SK-N-SH treated with all-trans-retinoic acid at 6 μM for 48 hours (cell line): ENCODE data around the gene CDC34.

Experiments used
- ATAC-seq: fragments of 200-7000 bp; cut with Tn5 transposase; 3 replicates; pipeline ENCODE4 v1.9.1; 2020; ENCODE audit warnings: mild to moderate bottlenecking, moderate library complexity
- BACH2 ChIP-seq: fragments of 250-450 bp; sonication (Bioruptor Pico); IDR thresholded peaks from 2 replicates; pipeline ENCODE4 v1.9.0; 2021; ENCODE audit warnings: mild to moderate bottlenecking, borderline replicate concordance
- CREB5 ChIP-seq: fragments of 250-450 bp; sonication (Bioruptor Pico); IDR thresholded peaks from 2 replicates; pipeline ENCODE4 v1.5.1; 2020; ENCODE audit warnings: low read depth, mild to moderate bottlenecking, moderate library complexity
- CSDC2 ChIP-seq: fragments of 250-450 bp; sonication (Bioruptor Pico); IDR thresholded peaks from 2 replicates; pipeline ENCODE4 v1.5.0; 2020; ENCODE audit warnings: mild to moderate bottlenecking, moderate library complexity
- ESRRG ChIP-seq: fragments of 250-450 bp; sonication (Bioruptor Pico); IDR thresholded peaks from 2 replicates; pipeline ENCODE4 v1.6.1; 2021; ENCODE audit warnings: mild to moderate bottlenecking
- ISL1 ChIP-seq: fragments of 250-450 bp; sonication (Bioruptor Pico); IDR thresholded peaks from 2 replicates; pipeline ENCODE4 v2.1.2; 2022; ENCODE audit warnings: mild to moderate bottlenecking, moderate library complexity
- OSR1 ChIP-seq: fragments of 250-450 bp; sonication (Bioruptor Pico); IDR thresholded peaks from 2 replicates; pipeline ENCODE4 v1.8.0; 2022; ENCODE audit warnings: moderate library complexity, mild to moderate bottlenecking, inconsistent platforms
- PATZ1 ChIP-seq: fragments of 250-450 bp; sonication (Bioruptor Pico); IDR thresholded peaks from 2 replicates; pipeline ENCODE4 v1.8.0; 2020; ENCODE audit warnings: mild to moderate bottlenecking, moderate library complexity, borderline replicate concordance
- POU6F1 ChIP-seq: fragments of 250-450 bp; sonication (Bioruptor Pico); IDR thresholded peaks from 2 replicates; pipeline ENCODE4 v1.8.0; 2021; ENCODE audit warnings: low read depth, mild to moderate bottlenecking, moderate library complexity, borderline replicate concordance
- PPARA ChIP-seq: fragments of 250-450 bp; sonication (Bioruptor Pico); IDR thresholded peaks from 2 replicates; pipeline ENCODE4 v1.5.0; 2020; ENCODE audit warnings: mild to moderate bottlenecking, borderline replicate concordance
- RARB ChIP-seq: fragments of 250-450 bp; sonication (Bioruptor Pico); IDR thresholded peaks from 2 replicates; pipeline ENCODE4 v1.8.0; 2021; ENCODE audit warnings: mild to moderate bottlenecking, moderate library complexity
- TCF4 ChIP-seq: fragments of 250-450 bp; sonication (Bioruptor Pico); IDR thresholded peaks from 2 replicates; pipeline ENCODE4 v1.8.0; 2021; ENCODE audit warnings: mild to moderate bottlenecking, moderate library complexity, borderline replicate concordance
- TOX ChIP-seq: fragments of 250-450 bp; sonication (Bioruptor Pico); IDR thresholded peaks from 2 replicates; pipeline ENCODE4 v1.8.0; 2021; ENCODE audit warnings: mild to moderate bottlenecking, moderate library complexity, borderline replicate concordance
- TSHZ2 ChIP-seq: fragments of 250-450 bp; sonication (Bioruptor Pico); IDR thresholded peaks from 2 replicates; pipeline ENCODE4 v1.5.0; 2020; ENCODE audit warnings: mild to moderate bottlenecking, moderate library complexity
- ZC3H10 ChIP-seq: fragments of 250-450 bp; sonication (Bioruptor Pico); IDR thresholded peaks from 2 replicates; pipeline ENCODE4 v1.5.1; 2021; ENCODE audit warnings: mild to moderate bottlenecking, moderate library complexity
- ZFP3 ChIP-seq: fragments of 250-450 bp; sonication (Bioruptor Pico); IDR thresholded peaks from 2 replicates; pipeline ENCODE4 v1.5.0; 2020; ENCODE audit warnings: mild to moderate bottlenecking, moderate library complexity
- ZNF70 ChIP-seq: fragments of 450-650 bp; formaldehyde crosslinking; IDR thresholded peaks from 2 replicates; pipeline ENCODE4 v1.5.0; 2020; ENCODE audit warnings: mild to moderate bottlenecking, moderate library complexity
- ZNF8 ChIP-seq: fragments of 450-650 bp; formaldehyde crosslinking; IDR thresholded peaks from 2 replicates; pipeline ENCODE4 v1.5.0; 2020; ENCODE audit warnings: mild to moderate bottlenecking, moderate library complexity

Gene CDC34

GRCh38 chr19:492091-492531 is 39.4 kb upstream of the CDC34 start:
- TF ChIP-seq TOX, result no peak
- TF ChIP-seq POU6F1 (CRISPR knock-in tag), result no peak
- no peak for TF ChIP-seq TSHZ2
- TF ChIP-seq ZNF8 (CRISPR knock-in tag), result no peak
- TF ChIP-seq PATZ1, result no peak
- no peak for TF ChIP-seq BACH2
- no peak for TF ChIP-seq ESRRG (CRISPR knock-in tag)
- no peak for ATAC-seq

- TF ChIP-seq CSDC2 (no peak), ISL1 (no peak), POU6F1 (CRISPR knock-in tag) (no peak), ZC3H10 (CRISPR knock-in tag) (no peak), ESRRG (CRISPR knock-in tag) (no peak), CREB5 (CRISPR knock-in tag) (no peak), ZFP3 (CRISPR knock-in tag) (no peak), PPARA (CRISPR knock-in tag) (no peak)
- ATAC-seq, result no peak
These were observed 38.0 kb upstream of the CDC34 start for GRCh38 chr19:493391-494170.

- ATAC-seq, result no peak
- no peak for TF ChIP-seq CSDC2
- no peak for TF ChIP-seq ZNF8 (CRISPR knock-in tag)
- no peak for TF ChIP-seq ISL1
- no peak for TF ChIP-seq OSR1
- TF ChIP-seq BACH2, result no peak
- TF ChIP-seq ESRRG (CRISPR knock-in tag), result no peak
- no peak for TF ChIP-seq TCF4 (CRISPR knock-in tag)
- no peak for TF ChIP-seq RARB (CRISPR knock-in tag)
- TF ChIP-seq PPARA (CRISPR knock-in tag), result no peak
- TF ChIP-seq POU6F1 (CRISPR knock-in tag), result no peak
- no peak for TF ChIP-seq TOX
- TF ChIP-seq ZNF70 (CRISPR knock-in tag), result no peak
- no peak for TF ChIP-seq CREB5 (CRISPR knock-in tag)
- TF ChIP-seq TSHZ2, result no peak
- TF ChIP-seq ZFP3 (CRISPR knock-in tag), result no peak
These were observed 37.1 kb upstream of the CDC34 start for GRCh38 chr19:494171-495080.
